ENCODE measurements around the gene MYO5B. TPM values are rescaled to one million over a fixed set of nuclear protein-coding genes. Genes with fewer than 3 reads are reported as not detected.

Gene MYO5B
- total RNA-seq, 1 donor from 2014 or later, result 22.6 TPM

GRCh38 chr18:50045126-50045525 is 149.8 kb downstream of the MYO5B start:
- TF ChIP-seq POLR2A (IDR thresholded peaks at IDR 0.05), result no peak
- TF ChIP-seq POLR2AphosphoS5 (IDR thresholded peaks at IDR 0.05; ENCODE audit: insufficient read depth in 1 of 2, low read depth in 1 of 2), result no peak
- no peak for TF ChIP-seq CTCF (IDR thresholded peaks at IDR 0.05)
- intact Hi-C loops (cut with DNase I), result no loop called here
- H3K27me3 ChIP-seq, result no peaks in the 10 kb centered on the region

GRCh38 chr18:50044402-50044801 is 150.5 kb downstream of the MYO5B start:
- intact Hi-C loops (cut with DNase I), result no loop called here
- Histone ChIP-seq H3K4me3 (no peak overlapping the region), H3K36me3 (no peaks in the 10 kb centered on the region), H3K4me1 (no peaks in the 10 kb centered on the region), H3K27me3 (no peaks in the 10 kb centered on the region), H3K27ac (peak overlapping the region; percentile 24), H3K9me3 (no peaks in the 10 kb centered on the region)
- no peak for DNase-seq (ENCODE audit: extremely low spot score in 2 of 2)
- TF ChIP-seq POLR2AphosphoS5 (IDR thresholded peaks at IDR 0.05; ENCODE audit: insufficient read depth in 1 of 2, low read depth in 1 of 2) (no peak), POLR2A (IDR thresholded peaks at IDR 0.05) (no peak), CTCF (IDR thresholded peaks at IDR 0.05) (no peak)

More at GRCh38 chr18:50045126-50045525, 149.8 kb downstream of the MYO5B start:
- Histone ChIP-seq H3K27ac (peak overlapping the region; percentile 24), H3K36me3 (no peaks in the 10 kb centered on the region), H3K4me3 (no peak overlapping the region), H3K4me1 (no peaks in the 10 kb centered on the region), H3K9me3 (no peaks in the 10 kb centered on the region)
- DNase-seq (ENCODE audit: extremely low spot score in 2 of 2), result no peak

- no peaks in the 10 kb centered on the region for H3K27me3 ChIP-seq
- intact Hi-C loops (cut with DNase I), result no loop called here
- H3K27ac ChIP-seq, result no peak overlapping the region
- H3K9me3 ChIP-seq, result no peaks in the 10 kb centered on the region
- no peak for TF ChIP-seq POLR2A (IDR thresholded peaks at IDR 0.05)
- TF ChIP-seq CTCF (IDR thresholded peaks at IDR 0.05), result no peak
- TF ChIP-seq POLR2AphosphoS5 (IDR thresholded peaks at IDR 0.05; ENCODE audit: insufficient read depth in 1 of 2, low read depth in 1 of 2), result no peak
- no peak overlapping the region for H3K4me3 ChIP-seq
- no peak for DNase-seq (ENCODE audit: extremely low spot score in 2 of 2)
- H3K4me1 ChIP-seq, result no peaks in the 10 kb centered on the region
- H3K36me3 ChIP-seq, result no peaks in the 10 kb centered on the region
Measured at GRCh38 chr18:50042611-50043010, 152.3 kb downstream of the MYO5B start.

- Histone ChIP-seq H3K4me1 (no peaks in the 10 kb centered on the region), H3K9me3 (no peaks in the 10 kb centered on the region), H3K36me3 (no peaks in the 10 kb centered on the region), H3K27ac (no peak overlapping the region), H3K4me3 (no peak overlapping the region), H3K27me3 (no peaks in the 10 kb centered on the region)
- DNase-seq (ENCODE audit: extremely low spot score in 2 of 2), result no peak
- TF ChIP-seq POLR2A (IDR thresholded peaks at IDR 0.05), result no peak
- no peak for TF ChIP-seq CTCF (IDR thresholded peaks at IDR 0.05)
- no peak for TF ChIP-seq POLR2AphosphoS5 (IDR thresholded peaks at IDR 0.05; ENCODE audit: insufficient read depth in 1 of 2, low read depth in 1 of 2)
- intact Hi-C loops (cut with DNase I), result no loop called here
Measured at GRCh38 chr18:50039746-50040145, 155.2 kb downstream of the MYO5B start.

GRCh38 chr18:50038448-50038847 is 156.5 kb downstream of the MYO5B start:
- H3K27me3 ChIP-seq, result no peaks in the 10 kb centered on the region
- no peaks in the 10 kb centered on the region for H3K9me3 ChIP-seq
- no peak overlapping the region for H3K4me3 ChIP-seq
- H3K4me1 ChIP-seq, result no peaks in the 10 kb centered on the region
- H3K36me3 ChIP-seq, result no peaks in the 10 kb centered on the region
- DNase-seq (ENCODE audit: extremely low spot score in 2 of 2), result no peak
- intact Hi-C loops (cut with DNase I), result no loop called here
- H3K27ac ChIP-seq, result no peak overlapping the region
- TF ChIP-seq POLR2AphosphoS5 (IDR thresholded peaks at IDR 0.05; ENCODE audit: insufficient read depth in 1 of 2, low read depth in 1 of 2) (no peak), CTCF (IDR thresholded peaks at IDR 0.05) (no peak), POLR2A (IDR thresholded peaks at IDR 0.05) (no peak)
